Sigmoid colon (tissue), 7 donors: Measurements from ENCODE around the gene NOTCH1. TPM values are rescaled to one million over a fixed set of nuclear protein-coding genes. Genes with fewer than 3 reads are reported as not detected.

Experiments used
- DNase-seq: peaks from one replicate; pipeline ENCODE4 v3.0.0-alpha.2; 2019
- H3K27ac ChIP-seq, 4 donors: fragments of 200-600 bp; sonication (generic); one replicate each; pipeline ENCODE4 v1.5.1; 2016 to 2019; ENCODE audit warnings: mild to moderate bottlenecking in 1 of 4
- H3K27me3 ChIP-seq, 3 donors: fragments of 200-600 bp; sonication (generic); one replicate each; pipeline ENCODE4 v1.5.1; 2019; ENCODE audit warnings: mild to moderate bottlenecking in 1 of 3
- H3K36me3 ChIP-seq, 4 donors: fragments of 200-600 bp; sonication (generic); one replicate each; pipeline ENCODE4 v1.5.1; 2016 to 2019
- H3K4me1 ChIP-seq, 4 donors: fragments of 200-600 bp; sonication (generic); one replicate each; pipeline ENCODE4 v1.5.1; 2017 to 2019
- H3K4me3 ChIP-seq, 4 donors: fragments of 200-600 bp; sonication (generic); one replicate each; pipeline ENCODE4 v1.5.1; 2017 to 2019; ENCODE audit warnings: mild to moderate bottlenecking in 2 of 4, moderate library complexity in 1 of 4
- H3K9me3 ChIP-seq, 4 donors: fragments of 200-600 bp in 3 of 4; sonication (generic) in 3 of 4; one replicate each; pipeline versions ENCODE4 v1.5.1 to v1.6.1; 2013 to 2019
- CTCF ChIP-seq, 4 experiments: fragments of 450-650 bp in 3 of 4; fragments of 200-600 bp in 1 of 4; IDR thresholded peaks; one replicate each; pipeline ENCODE4 v1.5.1; 2016 to 2019; ENCODE audit warnings: antibody characterized with exemption in 4 of 4, mild to moderate bottlenecking in 3 of 4, moderate library complexity in 2 of 4
- EP300 ChIP-seq, 4 donors: sonication (generic); formaldehyde crosslinking; IDR thresholded peaks; one replicate each; pipeline ENCODE4 v1.6.1; 2017; ENCODE audit warnings: antibody characterized with exemption in 4 of 4
- POLR2A ChIP-seq, 2 donors: fragments of 450-650 bp; IDR thresholded peaks; one replicate each; pipeline ENCODE4 v1.6.1; 2016; ENCODE audit warnings: antibody characterized with exemption in 2 of 2, mild to moderate bottlenecking in 2 of 2, moderate library complexity in 2 of 2
- POLR2AphosphoS5 ChIP-seq, 4 donors: sonication (generic); formaldehyde crosslinking; IDR thresholded peaks; one replicate each; pipeline ENCODE4 v1.6.1; 2017; ENCODE audit warnings: antibody characterized with exemption in 4 of 4
- WGBS, 2 donors: extraction: QIAGEN DNeasy Blood & Tissue Kit; methylation state at CpG; one replicate each; pipeline ENCODE4 v1.1.7; 2013; 5-methylcytosine and 5-hydroxymethylcytosine counted together
- intact Hi-C: fragments of 100-400 bp; cut with DNase I; formaldehyde crosslinking; loops from one replicate; pipeline ENCODE4 v1.15.1; 2023
- polyA plus RNA-seq, 3 donors: library from polyadenylated mRNA; stranded (reverse); fragments of 200-250 nt; gene quantifications; one replicate each; pipeline ENCODE4 v1.2.3, GENCODE V29; 2013
- total RNA-seq, 4 donors: library from RNA; depleted of rRNA; stranded (reverse); fragments of >200 nt; gene quantifications; one replicate each; pipeline ENCODE4 v1.1.0, GENCODE V29; 2016
- donor health status: healthy with polysubstance abuse.
- donor health status: Bipolar disorder and iron deficiency.
- donor health status: healthy.

The NOTCH1 gene
- total and polyA plus RNA-seq, 7 donors, result 1.8 to 36.0 (median 30.7) TPM

DNA sequence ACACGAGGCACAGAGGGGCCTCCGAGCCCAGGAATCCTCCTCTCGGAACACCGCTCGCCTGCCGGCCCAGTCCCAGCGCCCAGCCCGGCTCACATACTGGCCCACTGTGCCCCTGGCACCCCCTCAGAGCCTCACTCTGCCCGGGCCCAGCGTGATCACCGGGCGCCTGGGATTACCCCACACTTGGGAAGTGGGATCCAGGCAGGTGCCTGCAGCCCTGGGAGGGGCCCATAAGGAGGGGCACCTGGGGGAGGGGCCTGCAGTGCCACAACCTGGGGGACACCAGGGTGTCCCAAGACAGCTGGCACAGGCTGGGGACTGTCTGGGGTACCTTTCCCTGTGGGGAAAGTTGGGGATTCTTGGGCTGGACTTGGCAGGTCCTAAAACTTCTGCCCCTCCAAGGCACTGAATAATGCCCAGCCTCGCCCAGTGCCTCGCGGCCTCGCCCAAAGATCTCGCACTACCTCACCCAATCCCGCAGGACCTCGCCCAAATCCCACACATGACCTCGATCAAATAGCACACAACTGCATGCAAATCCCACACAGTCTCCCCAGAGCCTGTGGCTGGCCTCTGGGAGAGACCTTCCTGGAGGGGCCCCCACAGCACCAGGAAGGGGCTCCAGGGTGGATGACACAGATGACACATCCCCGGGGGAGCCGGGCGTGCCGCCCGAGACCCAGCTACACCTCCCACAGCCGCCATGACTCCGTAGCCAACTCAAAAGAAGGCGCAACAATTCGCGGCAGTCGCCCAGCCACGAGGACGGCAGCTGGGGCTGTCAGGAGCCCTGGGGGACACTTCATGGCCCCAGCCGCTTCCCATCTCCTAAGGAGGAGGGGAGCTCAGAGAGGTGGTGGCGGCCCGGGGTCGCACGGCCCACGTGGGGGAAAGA, 13.7 kb downstream of the NOTCH1 start:
- Histone ChIP-seq H3K27me3 (no peaks in the 10 kb centered on the region), H3K4me3 (no peak overlapping the region), H3K27ac (peak overlapping the region; percentile 35 to 84 (median 68)), H3K9me3 (no peaks in the 10 kb centered on the region), H3K4me1 (peaks cover 0 to 92% (median 91%) of the 10 kb centered on the region in 4 donors), H3K36me3 (peaks cover 0 to 19% (median 6%) of the 10 kb centered on the region in 4 donors)
- no peak for DNase-seq
- WGBS, 2 donors, result 13 to 51% methylated on average over 39 of the region's 39 CpGs
- TF ChIP-seq POLR2A (IDR thresholded peaks at IDR 0.05), result no peak
- intact Hi-C loops, result no loop called here

- DNase-seq, result no peak
- Histone ChIP-seq H3K27ac (peak overlapping the region; percentile 35 to 84 (median 68)), H3K9me3 (no peaks in the 10 kb centered on the region), H3K27me3 (no peaks in the 10 kb centered on the region), H3K4me1 (peaks cover 0 to 96% (median 91%) of the 10 kb centered on the region in 4 donors), H3K36me3 (peaks cover 0 to 16% (median 6%) of the 10 kb centered on the region in 4 donors), H3K4me3 (no peak overlapping the region)
- 22 to 56% methylated on average over 37 of the region's 37 CpGs for WGBS, 2 donors
- intact Hi-C loops, result no loop called here
- TF ChIP-seq POLR2A (IDR thresholded peaks at IDR 0.05) (no peak), CTCF (IDR thresholded peaks at IDR 0.05) (no peak), POLR2AphosphoS5 (IDR thresholded peaks at IDR 0.05) (no peak), EP300 (IDR thresholded peaks at IDR 0.05) (no peak)
Observed at GRCh38 chr9:136531186-136531903, 14.5 kb downstream of the NOTCH1 start.

DNA sequence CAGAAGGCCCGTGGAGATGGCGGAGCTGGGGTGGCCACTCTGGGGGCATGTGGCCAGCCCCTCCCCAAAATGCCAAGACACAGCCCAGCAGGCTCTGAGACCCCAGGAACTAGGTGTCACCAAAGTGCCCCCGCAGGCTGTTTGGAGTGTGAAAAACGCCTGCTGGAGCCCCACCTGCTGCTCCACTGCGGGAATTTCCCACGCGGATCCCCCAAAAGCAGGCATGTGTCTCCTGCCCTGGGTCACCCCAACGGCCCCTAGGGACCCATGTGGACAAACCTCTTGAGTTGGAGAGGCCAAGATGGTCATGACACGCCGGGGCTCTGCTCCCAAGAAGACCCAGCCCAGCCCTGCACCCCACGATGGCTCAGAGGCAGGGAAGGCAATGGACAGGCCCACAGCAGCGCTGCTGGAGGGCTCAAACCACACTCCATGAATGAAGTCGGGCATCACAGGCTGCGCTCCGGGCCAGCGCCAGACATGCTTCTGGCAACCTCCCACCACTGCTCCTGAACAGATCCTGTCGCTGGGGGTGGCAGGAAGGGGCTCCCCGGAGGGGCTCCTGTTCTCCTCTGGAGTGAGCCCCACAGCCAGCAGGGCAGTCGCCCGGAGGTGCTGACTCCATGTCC, 15.3 kb downstream of the NOTCH1 start:
- Histone ChIP-seq H3K4me3 (no peak overlapping the region), H3K27me3 (no peaks in the 10 kb centered on the region), H3K4me1 (peaks cover 0 to 96% (median 93%) of the 10 kb centered on the region in 4 donors), H3K36me3 (peaks cover 0 to 13% (median 6%) of the 10 kb centered on the region in 4 donors), H3K27ac (peak overlapping the region; percentile 35 to 84 (median 68)), H3K9me3 (no peaks in the 10 kb centered on the region)
- WGBS, 2 donors, result 19 to 34% methylated on average over 20 of the region's 20 CpGs
- TF ChIP-seq EP300 (IDR thresholded peaks at IDR 0.05) (no peak), POLR2A (IDR thresholded peaks at IDR 0.05) (no peak), POLR2AphosphoS5 (IDR thresholded peaks at IDR 0.05) (no peak), CTCF (IDR thresholded peaks at IDR 0.05) (no peak)
- intact Hi-C loops, result no loop called here
- no peak for DNase-seq

DNA sequence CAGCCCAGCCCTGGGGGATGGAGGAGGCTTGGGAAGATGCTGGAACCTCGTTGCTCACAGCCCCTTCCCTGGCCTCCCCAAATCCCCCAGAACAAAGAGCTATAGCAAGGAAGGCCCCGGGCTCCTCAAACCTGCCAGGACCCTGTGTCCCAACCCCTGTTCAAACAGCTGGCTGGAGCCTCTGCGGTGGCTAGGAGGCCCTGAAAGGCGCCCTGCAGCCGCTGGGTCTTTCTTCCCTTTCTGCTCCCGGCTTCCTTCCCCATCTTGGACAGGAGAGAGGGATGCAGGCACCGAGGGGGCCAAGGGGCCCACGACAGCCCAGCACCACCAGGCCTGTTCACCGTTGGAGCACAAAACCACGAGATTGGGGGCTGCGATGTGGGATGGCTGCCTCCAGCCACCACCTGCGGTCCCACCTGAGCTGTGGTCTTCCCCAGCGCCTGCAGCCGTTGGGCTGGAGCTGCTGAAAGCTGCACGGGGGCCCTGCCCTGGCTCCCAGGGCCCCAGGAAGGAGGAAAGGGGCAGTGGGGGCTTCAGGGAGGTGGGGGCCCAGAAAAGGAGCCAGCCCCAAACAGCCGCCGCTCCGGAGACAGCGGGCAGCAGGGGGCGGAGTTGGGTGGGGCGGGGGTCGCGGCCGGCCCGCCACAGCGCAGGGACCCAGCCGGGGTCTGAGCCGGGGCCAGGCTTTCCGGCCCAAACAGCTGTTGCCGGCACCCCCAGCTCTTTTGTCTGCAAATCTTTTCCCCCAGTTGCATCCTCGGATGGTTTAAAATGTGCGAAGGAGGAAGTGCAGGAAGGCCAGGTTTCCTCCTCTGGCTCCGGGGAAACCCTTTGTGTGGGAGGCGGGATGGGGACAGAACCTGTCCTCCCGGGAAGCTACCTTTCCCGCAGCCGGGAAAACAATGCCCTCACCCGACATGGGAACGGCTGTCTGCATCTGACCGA, 16.1 kb downstream of the NOTCH1 start:
- no peaks in the 10 kb centered on the region for H3K27me3 ChIP-seq
- no peaks in the 10 kb centered on the region for H3K9me3 ChIP-seq
- peaks cover 0 to 98% (median 94%) of the 10 kb centered on the region in 4 donors for H3K4me1 ChIP-seq
- peaks cover 0 to 13% (median 6%) of the 10 kb centered on the region in 4 donors for H3K36me3 ChIP-seq
- WGBS, 2 donors, result 18 to 27% methylated on average over 40 of the region's 40 CpGs
- peak overlapping the region; percentile 35 to 84 (median 68) for H3K27ac ChIP-seq
- no peak for DNase-seq
- intact Hi-C loops, result loop anchor here (5.0 kb wide), 2 partner anchors 37 to 78 kb away; no protein-coding TSS in a partner anchor
- TF ChIP-seq CTCF (IDR thresholded peaks at IDR 0.05), result no peak
- no peak for TF ChIP-seq POLR2AphosphoS5 (IDR thresholded peaks at IDR 0.05)
- no peak for TF ChIP-seq EP300 (IDR thresholded peaks at IDR 0.05)
- TF ChIP-seq POLR2A (IDR thresholded peaks at IDR 0.05), result no peak
- no peak overlapping the region for H3K4me3 ChIP-seq
